G401.6 (cell line): ENCODE data around the gene DRP2.
"Not testable (repeated sequence)": the region's sequence is repeated elsewhere in the genome, so short reads cannot be mapped to it uniquely, and the experiment has no call there.

Source experiments
- FAIRE-seq: peaks from 2 replicates; lab custom pipeline; 2012; peaks lifted over from hg19 to GRCh38; lab: Jason Lieb, UNC

Gene DRP2

GRCh38 chrX:101219116-101219863, at the start of gene DRP2:
Gene DRP2 (plus strand): TSS chrX:101219786. CDS start chrX:101231648, 11,862 bp downstream.
- FAIRE-seq: no peak

- no peak for FAIRE-seq
These were observed 47.6 kb upstream of the DRP2 start for GRCh38 chrX:101171883-101172400.

GRCh38 chrX:101176439-101176838, 43.1 kb upstream of the DRP2 start:
- no peak for FAIRE-seq

- FAIRE-seq: not testable (repeated sequence)
These were observed 34.7 kb upstream of the DRP2 start for GRCh38 chrX:101184876-101185275.

DNA sequence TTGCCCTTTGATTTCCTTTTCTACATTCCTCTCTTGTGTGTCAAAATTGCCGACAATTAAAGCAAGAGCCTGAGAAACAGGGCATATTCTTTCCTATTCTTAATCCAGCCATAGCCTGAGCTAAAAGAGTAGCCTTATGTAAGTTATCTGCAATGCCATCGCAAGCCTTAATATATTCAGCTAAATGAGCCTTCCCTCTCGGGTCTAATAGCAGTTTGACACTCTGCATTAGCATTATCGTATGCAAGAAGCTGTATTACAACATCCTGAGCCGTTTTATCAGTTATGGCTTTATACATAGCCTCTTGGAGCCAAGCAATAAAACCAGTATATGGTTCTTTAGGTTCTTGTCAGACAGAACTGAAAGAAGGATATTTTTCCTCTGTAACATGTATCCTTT, 31.6 kb upstream of the DRP2 start:
- FAIRE-seq: not testable (repeated sequence)

DNA sequence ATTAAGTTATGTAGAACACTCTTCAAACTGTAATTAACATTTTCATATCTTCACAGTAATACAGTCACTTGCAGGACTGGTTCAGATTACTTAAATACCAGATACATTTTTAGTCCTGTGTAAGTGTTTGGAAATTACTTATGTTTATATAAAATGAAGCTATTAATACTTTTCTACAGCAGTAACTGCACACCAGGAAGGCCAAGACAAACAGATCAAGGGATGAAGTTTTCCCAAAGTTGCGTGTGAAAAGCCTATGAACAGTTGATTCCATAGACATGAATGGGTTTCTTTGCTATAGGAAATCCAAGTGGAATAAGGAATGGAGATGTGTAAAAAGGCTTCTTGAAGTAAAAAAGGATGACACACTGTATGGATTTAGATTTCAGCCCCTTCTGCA, 28.9 kb upstream of the DRP2 start:
- FAIRE-seq: no peak

- FAIRE-seq: no peak
These were observed 28.3 kb upstream of the DRP2 start for GRCh38 chrX:101191217-101191750.

GRCh38 chrX:101195442-101196173, 24.0 kb upstream of the DRP2 start:
- no peak for FAIRE-seq

- no peak for FAIRE-seq
These were observed 15.7 kb upstream of the DRP2 start for GRCh38 chrX:101203761-101204351.

GRCh38 chrX:101206471-101206870, 13.1 kb upstream of the DRP2 start:
- peak; percentile 65 for FAIRE-seq

DNA sequence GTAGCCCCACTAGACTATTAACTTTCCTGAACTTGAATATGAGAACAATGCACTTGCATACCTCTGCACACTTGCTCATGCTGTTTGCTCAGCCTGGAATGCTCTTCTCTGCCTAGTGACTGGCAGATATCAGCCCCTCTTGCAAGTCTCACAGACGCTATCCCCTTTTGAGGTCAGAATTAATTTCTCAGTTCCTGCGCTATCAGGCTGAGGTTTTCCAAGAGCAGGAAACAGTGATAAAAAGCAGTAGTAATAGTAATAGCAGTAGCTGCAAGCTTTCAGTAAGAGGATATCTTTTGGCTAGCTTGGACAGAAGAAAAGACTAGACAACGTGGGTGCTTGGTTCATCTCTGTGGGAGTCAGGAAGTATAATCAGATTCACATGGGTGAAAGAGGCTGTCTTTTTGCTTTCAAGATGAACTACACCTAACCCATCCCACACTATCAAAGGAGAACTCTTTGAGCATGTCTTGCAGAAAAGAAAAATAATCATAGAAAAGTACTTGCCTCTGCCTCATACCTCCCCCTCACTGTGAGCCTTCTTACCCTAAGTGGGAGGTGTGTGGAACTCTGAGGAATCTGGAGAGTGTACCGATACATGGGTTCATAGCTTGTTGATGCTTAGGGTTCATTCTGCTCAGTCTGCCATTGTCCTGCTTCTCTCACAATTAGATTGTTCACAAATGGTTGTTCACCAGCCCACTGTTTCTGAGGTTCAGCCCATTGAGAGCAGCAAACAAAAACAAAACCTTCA, 11.3 kb upstream of the DRP2 start:
- no peak for FAIRE-seq

DNA sequence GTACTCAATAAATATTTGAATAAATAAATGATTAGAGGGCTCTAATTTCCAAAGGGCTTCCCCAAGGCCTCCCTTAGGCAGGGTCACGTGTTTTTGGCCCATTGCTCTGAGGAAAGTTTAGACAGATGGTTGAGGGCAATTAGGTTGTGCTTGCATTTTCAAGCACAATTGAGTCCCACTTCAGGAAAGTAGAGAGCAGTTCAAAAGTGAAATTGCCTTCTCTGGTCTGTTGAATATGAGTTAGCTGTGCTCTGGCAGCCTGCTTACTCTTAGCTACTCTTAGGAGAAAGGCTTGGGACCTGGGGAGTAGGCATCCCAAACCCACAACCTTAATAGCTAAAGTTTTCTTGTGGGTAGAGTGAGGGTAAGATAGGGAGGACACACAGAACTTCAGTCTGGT, 9.0 kb upstream of the DRP2 start:
- FAIRE-seq: no peak

GRCh38 chrX:101217689-101218088, 1.9 kb upstream of the DRP2 start:
- no peak for FAIRE-seq

- FAIRE-seq: no peak
These were observed 319 bp downstream of the DRP2 start for GRCh38 chrX:101219864-101220346.

DNA sequence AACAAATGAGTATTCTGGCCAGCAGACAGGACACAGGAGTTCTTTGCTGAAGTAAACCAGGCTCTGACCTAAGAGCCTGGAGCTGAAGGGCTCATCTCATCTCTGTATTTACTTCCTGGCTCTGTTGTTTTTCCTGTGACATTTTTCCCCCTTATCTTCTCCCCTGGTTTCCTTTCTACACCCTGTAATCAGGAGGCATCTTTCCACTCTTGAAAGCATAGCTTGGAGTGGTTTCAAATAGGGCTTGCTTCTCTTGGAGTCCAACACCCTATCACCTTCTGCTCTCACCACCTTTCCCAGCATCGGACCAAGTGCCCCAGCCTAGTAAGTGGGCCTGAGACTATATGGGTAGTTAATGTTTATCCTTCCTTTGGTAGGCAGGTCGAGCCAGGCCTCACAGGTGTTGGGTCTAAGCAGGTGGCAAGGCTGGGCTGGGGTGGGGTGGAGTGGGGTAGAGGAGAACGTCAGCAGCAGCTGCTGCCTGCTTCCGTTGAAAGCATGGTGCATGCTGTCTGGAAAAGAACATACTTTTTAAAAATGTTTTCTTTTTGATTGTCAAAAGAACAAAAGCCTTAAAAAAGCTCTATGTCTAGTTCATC, 1.2 kb downstream of the DRP2 start:
- FAIRE-seq: no peak

DNA sequence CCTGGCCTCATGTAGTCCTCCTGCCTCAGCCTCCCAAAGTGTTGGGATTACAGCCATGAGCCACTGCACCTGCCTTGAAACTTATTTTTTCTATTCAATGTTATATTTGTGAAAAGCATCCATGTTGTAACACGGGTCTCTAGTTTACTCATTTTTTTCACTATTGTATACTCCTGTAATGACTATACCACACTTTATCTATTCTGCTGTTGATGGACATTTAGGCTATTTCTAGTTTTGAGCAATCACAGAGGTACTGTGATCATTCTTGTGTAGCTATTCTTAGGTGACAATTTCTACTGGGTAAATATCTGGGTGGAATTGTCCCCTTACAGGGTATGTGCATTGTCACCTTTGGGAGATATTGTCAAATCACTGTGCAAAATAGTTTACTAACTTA, 3.6 kb downstream of the DRP2 start:
- FAIRE-seq: no peak

- no peak for FAIRE-seq
These were observed 9.6 kb downstream of the DRP2 start for GRCh38 chrX:101229170-101229569.

DNA sequence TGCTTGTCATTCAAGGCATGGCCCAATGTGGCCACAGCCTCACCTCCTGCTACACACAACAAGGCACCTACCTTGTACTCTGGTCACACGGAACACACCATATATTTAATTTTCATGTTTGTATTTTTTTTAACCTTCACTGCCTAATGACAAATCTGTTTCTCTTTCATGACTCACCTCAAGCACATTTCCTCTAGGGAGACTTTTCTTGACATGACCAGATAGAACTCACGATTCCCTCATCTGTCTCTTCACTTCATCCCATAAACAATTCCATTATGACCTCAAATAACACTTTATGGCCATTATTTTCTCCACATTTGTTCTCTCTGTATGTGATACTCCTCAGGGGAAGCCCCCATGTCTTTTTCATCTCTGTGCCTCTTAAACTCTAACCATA, 11.1 kb downstream of the DRP2 start:
- FAIRE-seq: no peak

- FAIRE-seq: no peak
These were observed 11.5 kb downstream of the DRP2 start for GRCh38 chrX:101231080-101231479.

GRCh38 chrX:101232316-101232715, 12.7 kb downstream of the DRP2 start:
- no peak for FAIRE-seq

GRCh38 chrX:101237041-101237440, 17.5 kb downstream of the DRP2 start:
- FAIRE-seq: no peak

- FAIRE-seq: no peak
These were observed 21.9 kb downstream of the DRP2 start for GRCh38 chrX:101241531-101241930.
